ENCODE data around the gene ZNF429.
"Not testable (repeated sequence)": the region's sequence is repeated elsewhere in the genome, so short reads cannot be mapped to it uniquely, and the experiment has no call there.

The ZNF429 gene

DNA sequence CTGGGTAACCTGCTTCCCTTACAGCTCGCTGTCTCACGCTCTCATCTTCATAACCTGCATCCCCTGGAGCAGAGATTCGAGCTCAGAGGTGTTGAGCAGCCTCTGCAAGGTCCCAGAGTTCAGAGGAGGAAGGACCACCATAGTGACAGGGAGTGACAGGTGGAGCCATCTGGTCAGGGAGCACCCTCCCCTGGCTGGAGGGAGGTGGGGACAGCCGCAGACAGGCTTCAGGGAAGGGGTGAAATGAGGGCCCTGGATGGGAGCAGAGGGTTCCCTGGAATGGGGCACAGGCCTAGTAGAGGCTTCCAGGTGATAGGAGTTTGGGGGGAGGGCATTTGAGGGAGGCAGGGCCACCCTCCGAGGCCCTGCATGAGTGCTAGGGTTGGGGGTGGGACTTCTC is 82.1 kb downstream of the ZNF429 start:
- Histone ChIP-seq H3K9ac (no peak overlapping the region), H3K36me3 (no peaks in the 10 kb centered on the region), H3K4me3 (no peak overlapping the region), H3K9me3 (peaks cover 60% of the 10 kb centered on the region), H3K4me1 (no peaks in the 10 kb centered on the region), H3K27me3 (no peaks in the 10 kb centered on the region), H3K27ac (no peak overlapping the region), H4K20me1 (no peaks in the 10 kb centered on the region), H3K4me2 (no peak overlapping the region)
- no peak for TF ChIP-seq Cebpa-rat (IDR thresholded peaks at IDR 0.05)

- TF ChIP-seq Cebpa-rat (IDR thresholded peaks at IDR 0.05) = no peak
- H3K36me3 ChIP-seq = no peaks in the 10 kb centered on the region
- no peaks in the 10 kb centered on the region for H3K27me3 ChIP-seq
- no peak overlapping the region for H3K4me3 ChIP-seq
- H4K20me1 ChIP-seq = no peaks in the 10 kb centered on the region
- no peak overlapping the region for H3K27ac ChIP-seq
- H3K9ac ChIP-seq = no peak overlapping the region
- no peaks in the 10 kb centered on the region for H3K4me1 ChIP-seq
- no peak overlapping the region for H3K4me2 ChIP-seq
- peaks cover 55% of the 10 kb centered on the region for H3K9me3 ChIP-seq
Measured at GRCh38 chr19:21588065-21588601, 82.7 kb downstream of the ZNF429 start.

DNA sequence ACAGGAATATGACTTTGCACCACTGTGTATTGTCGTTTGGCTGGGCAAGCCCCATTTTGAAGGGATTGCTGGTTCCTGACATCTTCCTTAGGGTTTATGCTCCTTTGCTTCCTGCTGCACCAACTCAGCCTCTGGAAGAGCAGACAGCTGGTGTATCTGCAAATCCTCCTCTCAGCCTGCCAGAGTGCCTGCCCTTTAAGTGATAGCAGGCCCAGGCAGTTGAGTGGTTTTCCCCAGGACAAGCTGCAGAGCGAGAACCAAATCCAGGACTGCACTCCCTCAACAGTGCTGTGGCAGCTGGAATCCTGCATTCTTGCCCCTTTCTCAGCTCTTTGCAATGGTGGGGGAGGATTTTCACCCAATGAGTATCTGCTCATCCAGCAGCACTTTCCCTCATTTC is 85.5 kb downstream of the ZNF429 start:
- Histone ChIP-seq H3K9ac (no peak overlapping the region), H3K4me1 (no peaks in the 10 kb centered on the region), H3K27me3 (no peaks in the 10 kb centered on the region), H4K20me1 (no peaks in the 10 kb centered on the region), H3K36me3 (no peaks in the 10 kb centered on the region), H3K4me3 (no peak overlapping the region), H3K4me2 (no peak overlapping the region), H3K9me3 (peaks cover 34% of the 10 kb centered on the region), H3K27ac (no peak overlapping the region)
- TF ChIP-seq Cebpa-rat (IDR thresholded peaks at IDR 0.05) = no peak

GRCh38 chr19:21593008-21593481 is 87.6 kb downstream of the ZNF429 start:
- Histone ChIP-seq H3K27me3 (no peaks in the 10 kb centered on the region), H3K36me3 (no peaks in the 10 kb centered on the region), H3K9ac (no peak overlapping the region), H3K27ac (no peak overlapping the region), H3K9me3 (peaks cover 12% of the 10 kb centered on the region; the same call in 1 of the 2 replicates), H3K4me2 (no peak overlapping the region), H3K4me1 (no peaks in the 10 kb centered on the region), H4K20me1 (no peaks in the 10 kb centered on the region), H3K4me3 (no peak overlapping the region)
- TF ChIP-seq Cebpa-rat (IDR thresholded peaks at IDR 0.05) = no peak

GRCh38 chr19:21593502-21593901 is 88.1 kb downstream of the ZNF429 start:
- TF ChIP-seq Cebpa-rat (IDR thresholded peaks at IDR 0.05) = no peak
- no peak overlapping the region for H3K27ac ChIP-seq
- no peak overlapping the region for H3K4me3 ChIP-seq
- H3K4me1 ChIP-seq = no peaks in the 10 kb centered on the region
- H3K9me3 ChIP-seq = peaks cover 9% of the 10 kb centered on the region; the same call in 1 of the 2 replicates
- no peak overlapping the region for H3K4me2 ChIP-seq
- no peaks in the 10 kb centered on the region for H3K27me3 ChIP-seq
- H4K20me1 ChIP-seq = no peaks in the 10 kb centered on the region
- no peak overlapping the region for H3K9ac ChIP-seq
- H3K36me3 ChIP-seq = no peaks in the 10 kb centered on the region

- Histone ChIP-seq H4K20me1 (no peaks in the 10 kb centered on the region), H3K9ac (no peak overlapping the region), H3K4me3 (no peak overlapping the region), H3K4me2 (no peak overlapping the region), H3K36me3 (no peaks in the 10 kb centered on the region), H3K4me1 (no peaks in the 10 kb centered on the region), H3K9me3 (peaks cover 2% of the 10 kb centered on the region; the same call in 1 of the 2 replicates), H3K27ac (no peak overlapping the region), H3K27me3 (no peaks in the 10 kb centered on the region)
- peak; percentile 85 for TF ChIP-seq Cebpa-rat (IDR thresholded peaks at IDR 0.05)
Measured at GRCh38 chr19:21593934-21594820, 88.8 kb downstream of the ZNF429 start.

GRCh38 chr19:21595185-21595584 is 89.8 kb downstream of the ZNF429 start:
- H3K27ac ChIP-seq = no peak overlapping the region
- no peak overlapping the region for H3K4me2 ChIP-seq
- H3K27me3 ChIP-seq = no peaks in the 10 kb centered on the region
- H3K9ac ChIP-seq = no peak overlapping the region
- no peaks in the 10 kb centered on the region for H4K20me1 ChIP-seq
- no peaks in the 10 kb centered on the region for H3K9me3 ChIP-seq
- H3K4me1 ChIP-seq = no peaks in the 10 kb centered on the region
- H3K36me3 ChIP-seq = no peaks in the 10 kb centered on the region
- no peak for TF ChIP-seq Cebpa-rat (IDR thresholded peaks at IDR 0.05)
- H3K4me3 ChIP-seq = no peak overlapping the region

- Histone ChIP-seq H4K20me1 (no peaks in the 10 kb centered on the region), H3K27me3 (no peaks in the 10 kb centered on the region), H3K4me3 (no peak overlapping the region)
Measured at GRCh38 chr19:21602082-21602658, 96.8 kb downstream of the ZNF429 start.

GRCh38 chr19:21602659-21603430 is 97.4 kb downstream of the ZNF429 start:
- peaks cover 16% of the 10 kb centered on the region; the same call in 1 of the 2 replicates for H3K4me1 ChIP-seq
- H3K27ac ChIP-seq, H3K27me3 ChIP-seq, H3K9me3 ChIP-seq, H3K4me3 ChIP-seq, H3K9ac ChIP-seq, H3K36me3 ChIP-seq, H4K20me1 ChIP-seq, H3K4me2 ChIP-seq: not testable (repeated sequence)

More at GRCh38 chr19:21602082-21602658, 96.8 kb downstream of the ZNF429 start:
- Histone ChIP-seq H3K9me3 (no peaks in the 10 kb centered on the region), H3K27ac (no peak overlapping the region), H3K36me3 (no peaks in the 10 kb centered on the region), H3K9ac (no peak overlapping the region), H3K4me2 (no peak overlapping the region), H3K4me1 (peaks cover 16% of the 10 kb centered on the region; the same call in 1 of the 2 replicates)
- TF ChIP-seq Cebpa-rat (IDR thresholded peaks at IDR 0.05) = no peak
